GM12865 (cell line): ENCODE data around the gene ATP8A2.

ENCODE experiments used
- DNase-seq: peaks from one replicate; pipeline ENCODE4 v3.0.0; 2010; ENCODE audit warnings: low read depth
- H3K4me3 ChIP-seq: 2 replicates; pipeline ENCODE4 v1.5.1; 2011; ENCODE audit warnings: mild to moderate bottlenecking, low read depth, low read length, control low read depth
- CTCF ChIP-seq: IDR thresholded peaks from 2 replicates; pipeline ENCODE4 v1.5.1; 2011; ENCODE audit warnings: low read length, control low read depth, low read depth, inconsistent platforms; ENCODE audit not compliant: insufficient read depth; ENCODE audit errors: missing control alignments

The ATP8A2 gene

GRCh38 chr13:25717666-25718197, 346.0 kb downstream of the ATP8A2 start:
- H3K4me3 ChIP-seq = no peak overlapping the region
- DNase-seq = no peak
- TF ChIP-seq CTCF = no peak

GRCh38 chr13:25719666-25720065, 347.9 kb downstream of the ATP8A2 start:
- DNase-seq = no peak
- no peak overlapping the region for H3K4me3 ChIP-seq
- no peak for TF ChIP-seq CTCF

- no peak overlapping the region for H3K4me3 ChIP-seq
- no peak for DNase-seq
- no peak for TF ChIP-seq CTCF
Measured at GRCh38 chr13:25722893-25723292, 351.1 kb downstream of the ATP8A2 start.

- DNase-seq = no peak
Measured at GRCh38 chr13:25725104-25725503, 353.3 kb downstream of the ATP8A2 start.

GRCh38 chr13:25727250-25727649, 355.5 kb downstream of the ATP8A2 start:
- no peak overlapping the region for H3K4me3 ChIP-seq
- no peak for DNase-seq
- TF ChIP-seq CTCF = no peak

More at GRCh38 chr13:25725104-25725503, 353.3 kb downstream of the ATP8A2 start:
- no peak for TF ChIP-seq CTCF
- no peak overlapping the region for H3K4me3 ChIP-seq

- H3K4me3 ChIP-seq = no peak overlapping the region
- TF ChIP-seq CTCF = no peak
- no peak for DNase-seq
Measured at GRCh38 chr13:25727810-25728209, 356.0 kb downstream of the ATP8A2 start.

- no peak for DNase-seq
- no peak for TF ChIP-seq CTCF
- no peak overlapping the region for H3K4me3 ChIP-seq
Measured at GRCh38 chr13:25729201-25729600, 357.4 kb downstream of the ATP8A2 start.
